Measurements from ENCODE around the gene P2RY11.

The P2RY11 gene

GRCh38 chr19:10102787-10103236 is 8.7 kb upstream of the P2RY11 start:
- TF ChIP-seq REST (IDR thresholded peaks at IDR 0.05; ENCODE audit: low read depth) (no peak), TCF12 (IDR thresholded peaks at IDR 0.05; ENCODE audit: low read depth) (no peak), YY1 (IDR thresholded peaks at IDR 0.05; ENCODE audit: low read depth) (no peak), RAD21 (IDR thresholded peaks at IDR 0.05; ENCODE audit: low read depth) (no peak), ZBTB7A (IDR thresholded peaks at IDR 0.05; ENCODE audit: low read depth) (no peak), FOXM1 (IDR thresholded peaks at IDR 0.05; ENCODE audit: borderline replicate concordance, low read depth) (no peak), EP300 (IDR thresholded peaks at IDR 0.05; ENCODE audit: borderline replicate concordance) (no peak), USF1 (IDR thresholded peaks at IDR 0.05) (no peak), CEBPB (IDR thresholded peaks at IDR 0.05) (no peak), MAX (IDR thresholded peaks at IDR 0.05) (no peak), EGR1 (IDR thresholded peaks at IDR 0.05) (no peak), TEAD4 (IDR thresholded peaks at IDR 0.05) (no peak), TAF1 (IDR thresholded peaks at IDR 0.05; ENCODE audit: low read depth) (no peak), NFIC (IDR thresholded peaks at IDR 0.05) (no peak), CREB1 (IDR thresholded peaks at IDR 0.05; ENCODE audit: low read depth) (no peak)

GRCh38 chr19:10104130-10104513 is 7.4 kb upstream of the P2RY11 start:
- TF ChIP-seq TAF1 (IDR thresholded peaks at IDR 0.05; ENCODE audit: low read depth) (no peak), TCF12 (IDR thresholded peaks at IDR 0.05; ENCODE audit: low read depth) (no peak), RAD21 (IDR thresholded peaks at IDR 0.05; ENCODE audit: low read depth) (no peak), YY1 (IDR thresholded peaks at IDR 0.05; ENCODE audit: low read depth) (no peak), EGR1 (IDR thresholded peaks at IDR 0.05) (no peak), TEAD4 (IDR thresholded peaks at IDR 0.05) (no peak), FOXM1 (IDR thresholded peaks at IDR 0.05; ENCODE audit: borderline replicate concordance, low read depth) (no peak), NFIC (IDR thresholded peaks at IDR 0.05) (no peak), MAX (IDR thresholded peaks at IDR 0.05) (no peak), REST (IDR thresholded peaks at IDR 0.05; ENCODE audit: low read depth) (no peak), CEBPB (IDR thresholded peaks at IDR 0.05) (no peak)

GRCh38 chr19:10104665-10105508 is 6.6 kb upstream of the P2RY11 start:
- TF ChIP-seq CREB1 (IDR thresholded peaks at IDR 0.05; ENCODE audit: low read depth) = no peak

- no peak for TF ChIP-seq NFIC (IDR thresholded peaks at IDR 0.05)
Observed at GRCh38 chr19:10105509-10106099, 5.9 kb upstream of the P2RY11 start.

- peak; percentile 90 for TF ChIP-seq TAF1 (IDR thresholded peaks at IDR 0.05; ENCODE audit: low read depth)
- TF ChIP-seq RAD21 (IDR thresholded peaks at IDR 0.05; ENCODE audit: low read depth) = no peak
- peak; percentile 89 for TF ChIP-seq CREB1 (IDR thresholded peaks at IDR 0.05; ENCODE audit: low read depth)
- TF ChIP-seq MAX (IDR thresholded peaks at IDR 0.05) = peak; percentile 99
- TF ChIP-seq ZBTB7A (IDR thresholded peaks at IDR 0.05; ENCODE audit: low read depth) = no peak
- TF ChIP-seq TEAD4 (IDR thresholded peaks at IDR 0.05) = no peak
- TF ChIP-seq FOXM1 (IDR thresholded peaks at IDR 0.05; ENCODE audit: borderline replicate concordance, low read depth) = 0 out of 2 replicates have a peak, but pooled peaks have one; percentile 55
- TF ChIP-seq TCF12 (IDR thresholded peaks at IDR 0.05; ENCODE audit: low read depth) = peak; percentile 38; the same call in 1 of the 2 replicates
- no peak for TF ChIP-seq REST (IDR thresholded peaks at IDR 0.05; ENCODE audit: low read depth)
- no peak for TF ChIP-seq CEBPB (IDR thresholded peaks at IDR 0.05)
- TF ChIP-seq NFIC (IDR thresholded peaks at IDR 0.05) = no peak
- TF ChIP-seq YY1 (IDR thresholded peaks at IDR 0.05; ENCODE audit: low read depth) = peak; percentile 30; the same call in 1 of the 2 replicates
- peak; percentile 51 for TF ChIP-seq EGR1 (IDR thresholded peaks at IDR 0.05)
- no peak for TF ChIP-seq EP300 (IDR thresholded peaks at IDR 0.05; ENCODE audit: borderline replicate concordance)
- TF ChIP-seq USF1 (IDR thresholded peaks at IDR 0.05) = peak; percentile 48; the same call in 1 of the 2 replicates
Observed at GRCh38 chr19:10106100-10106936, 5.2 kb upstream of the P2RY11 start, which contains the start of gene PPAN. Gene PPAN (plus strand): TSS chr19:10106362. CDS start chr19:10106395, 33 bp downstream.

Data from Ishikawa (cell line).